Esophagus (tissue), 2 donors: ENCODE data around the gene FYN. TPM values are rescaled to one million over a fixed set of nuclear protein-coding genes. Genes with fewer than 3 reads are reported as not detected.
A peak's percentile ranks its signal among the peaks of the same experiment; 100 is the strongest.
"Not testable (repeated sequence)": the region's sequence is repeated elsewhere in the genome, so short reads cannot be mapped to it uniquely, and the experiment has no call there.

ENCODE experiments used
- H3K27ac ChIP-seq, 2 donors: one replicate each; pipeline ENCODE4 v1.5.1; 2013; ENCODE audit warnings: low read depth in 2 of 2, mild to moderate bottlenecking in 2 of 2, inconsistent platforms in 1 of 2, low read length in 1 of 2, moderate library complexity in 1 of 2
- H3K27me3 ChIP-seq, 2 donors: one replicate each; pipeline ENCODE4 v1.6.1; 2013; ENCODE audit warnings: low read length in 2 of 2, control low read depth in 1 of 2, mild to moderate bottlenecking in 1 of 2; ENCODE audit not compliant: insufficient read depth in 2 of 2, control insufficient read depth in 1 of 2
- H3K36me3 ChIP-seq, 2 donors: one replicate each; pipeline ENCODE4 v1.6.1; 2013; ENCODE audit warnings: low read length in 1 of 2; ENCODE audit not compliant: control insufficient read depth in 2 of 2, insufficient read depth in 2 of 2
- H3K4me1 ChIP-seq, 2 donors: one replicate each; pipeline ENCODE4 v1.6.1; 2013; ENCODE audit warnings: low read length in 1 of 2; ENCODE audit not compliant: control insufficient read depth in 2 of 2, insufficient read depth in 2 of 2
- H3K4me3 ChIP-seq, 2 donors: one replicate each; pipeline ENCODE4 v1.5.1; 2013; ENCODE audit warnings: low read length in 2 of 2, mild to moderate bottlenecking in 2 of 2, low read depth in 1 of 2, moderate library complexity in 1 of 2
- H3K9me3 ChIP-seq, 2 donors: one replicate each; pipeline ENCODE4 v1.6.1; 2013; ENCODE audit warnings: mild to moderate bottlenecking in 2 of 2, low read depth in 1 of 2, low read length in 1 of 2, moderate library complexity in 1 of 2; ENCODE audit not compliant: control insufficient read depth in 2 of 2, insufficient read depth in 1 of 2
- WGBS, 2 donors: extraction: QIAGEN DNeasy Blood & Tissue Kit; methylation state at CpG; one replicate each; pipeline ENCODE4 v1.1.7; 2013; 5-methylcytosine and 5-hydroxymethylcytosine counted together
- polyA plus RNA-seq, 2 donors: library from polyadenylated mRNA; stranded (reverse); fragments of 200-250 nt; gene quantifications; one replicate each; pipeline ENCODE4 v1.2.3, GENCODE V29; 2013
- donor health status: healthy with polysubstance abuse.
- donor health status: Bipolar disorder and iron deficiency.

The FYN gene
- polyA plus RNA-seq, 2 donors: 6.7 to 8.4 TPM

DNA sequence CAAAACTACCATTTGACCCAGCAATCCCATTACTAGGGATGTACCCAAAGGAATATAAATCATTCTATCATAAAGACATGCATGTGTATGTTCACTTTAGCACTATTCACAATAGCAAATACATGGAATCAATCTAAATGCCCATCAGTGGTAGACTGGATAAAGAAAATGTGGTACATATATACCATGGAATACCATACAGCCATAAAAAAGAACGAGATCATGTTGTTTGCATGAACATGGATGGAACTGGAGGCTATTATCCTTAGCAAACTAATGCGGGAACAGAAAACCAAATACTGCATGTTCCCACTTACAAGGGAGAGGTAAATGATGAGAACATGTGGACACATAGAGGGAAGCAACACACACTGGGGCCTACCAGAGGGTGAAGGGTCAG lies 13.5 kb upstream of the FYN start:
- not testable (repeated sequence) for H3K4me3 ChIP-seq, H3K4me1 ChIP-seq, H3K27me3 ChIP-seq, H3K9me3 ChIP-seq, H3K27ac ChIP-seq, H3K36me3 ChIP-seq
- 86 to 90% methylated on average over 2 of the region's 2 CpGs for WGBS, 2 donors

DNA sequence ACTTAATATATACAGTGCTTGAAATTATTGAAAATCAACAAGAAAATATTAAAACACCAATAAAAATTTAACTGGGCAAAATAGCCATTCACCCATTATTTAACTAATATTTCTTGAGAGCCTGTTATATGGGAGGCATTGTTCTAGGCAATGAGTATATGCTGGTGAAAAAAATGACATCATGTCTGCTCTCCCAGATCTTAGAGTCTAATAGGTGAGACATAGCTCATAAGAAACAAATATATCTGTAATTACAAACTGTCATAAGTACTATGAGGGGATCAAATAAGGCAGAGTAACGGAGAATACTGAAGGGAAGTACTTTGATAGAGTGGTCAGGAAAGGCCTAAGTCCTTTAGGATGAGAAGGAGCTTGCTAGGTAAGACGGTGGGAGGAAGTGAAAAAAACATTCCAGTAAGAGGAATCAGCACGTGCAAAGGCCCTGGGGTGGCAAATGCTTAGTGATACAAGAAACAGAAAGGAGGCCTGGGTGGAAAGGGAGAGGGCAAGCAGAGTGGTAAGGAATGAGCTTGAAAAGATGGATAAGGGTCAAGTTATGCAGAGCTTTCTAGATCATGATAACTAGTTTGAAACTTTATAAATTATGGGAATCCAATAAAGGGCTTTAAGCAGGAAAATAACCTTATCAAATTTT lies 12.2 kb upstream of the FYN start:
- Histone ChIP-seq H3K36me3 (no peaks in the 10 kb centered on the region), H3K27me3 (no peaks in the 10 kb centered on the region), H3K4me1 (no peaks in the 10 kb centered on the region), H3K27ac (no peak overlapping the region), H3K9me3 (no peaks in the 10 kb centered on the region), H3K4me3 (no peak overlapping the region)
- 92% methylated on average over 3 of the region's 3 CpGs for WGBS, 2 donors

- no peak overlapping the region for H3K27ac ChIP-seq
- H3K4me1 ChIP-seq: no peaks in the 10 kb centered on the region
- H3K4me3 ChIP-seq: no peak overlapping the region
- H3K9me3 ChIP-seq: no peaks in the 10 kb centered on the region
- WGBS, 2 donors: 94 to 96% methylated on average over 2 of the region's 2 CpGs
- H3K36me3 ChIP-seq: no peaks in the 10 kb centered on the region
- no peaks in the 10 kb centered on the region for H3K27me3 ChIP-seq
Observed at GRCh38 chr6:111884068-111884467, 10.8 kb upstream of the FYN start.

DNA sequence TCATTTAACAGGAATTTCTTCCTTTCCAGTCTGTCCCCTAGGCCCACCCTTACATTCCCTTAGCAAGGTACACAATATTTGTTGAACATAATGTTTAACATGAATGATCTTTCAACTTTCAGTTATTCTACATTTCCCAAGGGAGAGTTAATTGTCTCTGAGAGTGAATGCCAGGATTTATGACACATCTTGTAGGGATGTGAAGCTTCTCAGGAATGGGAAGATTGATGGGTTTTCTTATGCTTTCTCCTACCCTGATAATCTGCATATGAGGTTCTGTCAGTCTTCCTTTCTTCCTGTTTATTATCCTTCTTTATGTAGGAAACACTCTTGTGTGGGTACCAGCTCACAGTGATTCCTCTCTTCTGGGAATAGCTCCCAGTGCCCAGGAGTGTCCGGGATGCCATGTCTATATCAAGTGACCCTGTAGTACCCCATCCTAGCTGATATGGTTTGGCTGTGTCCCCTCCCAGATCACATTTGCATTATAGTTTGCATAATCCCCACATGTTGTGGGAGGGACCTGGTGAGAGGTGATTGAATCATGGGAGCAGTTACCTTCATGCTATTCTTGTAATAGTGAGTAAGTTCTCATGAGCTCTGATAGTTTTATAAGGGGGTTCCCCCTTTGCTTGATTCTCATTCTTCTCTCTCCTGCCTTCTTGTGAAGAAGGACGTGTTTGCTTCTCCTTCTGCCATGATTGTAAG lies 7.1 kb upstream of the FYN start:
- no peaks in the 10 kb centered on the region for H3K4me1 ChIP-seq
- H3K36me3 ChIP-seq: no peaks in the 10 kb centered on the region
- no peaks in the 10 kb centered on the region for H3K27me3 ChIP-seq
- no peaks in the 10 kb centered on the region for H3K9me3 ChIP-seq
- no peak overlapping the region for H3K27ac ChIP-seq
- H3K4me3 ChIP-seq: no peak overlapping the region
- 87 to 92% methylated on average over 2 of the region's 2 CpGs for WGBS, 2 donors

DNA sequence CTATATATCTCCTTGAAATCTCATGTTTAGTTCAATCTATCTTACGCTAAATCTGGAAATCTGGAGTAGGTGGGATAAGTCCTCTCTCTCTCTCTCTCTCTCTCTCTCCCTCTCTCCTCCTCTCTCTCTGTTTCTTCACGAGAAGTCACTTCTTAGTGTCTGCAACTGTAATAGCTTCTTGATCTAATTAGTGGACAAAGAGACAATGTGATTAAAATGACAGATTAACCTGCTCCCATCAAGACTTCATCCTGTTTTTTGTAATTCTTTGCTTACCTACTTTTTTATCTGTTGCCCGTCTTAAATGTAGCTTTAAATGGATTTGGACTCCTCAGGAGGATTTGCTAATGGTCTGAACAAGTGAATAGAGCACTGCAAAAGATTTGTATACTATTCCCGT lies 2.5 kb upstream of the FYN start:
- Histone ChIP-seq H3K9me3 (no peaks in the 10 kb centered on the region), H3K4me3 (no peak overlapping the region), H3K27ac (no peak overlapping the region), H3K27me3 (no peaks in the 10 kb centered on the region), H3K36me3 (no peaks in the 10 kb centered on the region), H3K4me1 (peaks cover 0 to 3% of the 10 kb centered on the region in 2 donors)
- WGBS, 2 donors: 91 to 95% methylated on average over 4 of the region's 4 CpGs

GRCh38 chr6:111874025-111874415 lies 768 bp upstream of the FYN start:
- 7% methylated on average over 8 of the region's 8 CpGs for WGBS, 2 donors
- H3K4me1 ChIP-seq: peaks cover 0 to 3% of the 10 kb centered on the region in 2 donors
- peak overlapping the region in 1 of 2 donors; percentile 67 for H3K4me3 ChIP-seq
- no peaks in the 10 kb centered on the region for H3K36me3 ChIP-seq
- no peaks in the 10 kb centered on the region for H3K27me3 ChIP-seq
- no peak overlapping the region for H3K27ac ChIP-seq
- no peaks in the 10 kb centered on the region for H3K9me3 ChIP-seq

DNA sequence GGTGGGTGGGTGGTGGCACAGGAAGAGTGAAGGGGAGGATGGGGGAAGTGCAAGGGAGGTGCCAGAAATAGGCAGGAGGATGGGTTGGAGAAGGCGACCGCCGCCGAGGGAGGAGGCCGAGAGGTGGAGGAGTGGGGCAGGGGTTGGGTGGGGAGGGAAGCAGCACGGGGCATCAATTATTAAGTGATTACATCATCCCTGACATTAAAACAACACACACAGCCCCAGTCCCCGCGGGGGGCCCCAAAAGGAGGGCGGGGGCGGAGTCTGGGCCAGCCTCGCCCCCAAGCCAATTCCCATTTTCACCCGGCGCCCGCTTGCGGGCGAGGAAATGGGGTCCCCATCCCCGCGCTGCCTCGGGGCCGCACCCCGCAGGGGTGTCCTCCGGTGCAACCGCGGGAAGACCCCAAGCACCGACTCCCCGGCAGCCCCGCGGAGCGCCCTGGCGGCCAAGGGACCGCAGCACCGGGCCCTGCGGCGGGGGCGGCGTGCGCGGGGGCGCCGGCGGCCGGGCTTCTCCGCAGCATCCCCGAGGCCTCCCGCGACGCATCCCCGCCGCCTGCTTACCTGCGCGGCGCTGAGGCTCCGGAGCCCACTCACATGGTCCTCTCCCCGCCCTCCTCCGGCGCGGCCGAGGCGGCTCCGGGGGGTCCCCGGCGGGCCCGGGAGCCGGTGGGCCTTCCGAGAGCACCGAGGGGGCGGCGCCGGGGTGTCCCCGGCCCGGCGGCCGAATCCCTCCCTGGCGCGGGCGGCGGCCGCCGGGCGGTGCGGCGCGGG lies 663 bp downstream of the FYN start:
- Histone ChIP-seq H3K9me3 (no peaks in the 10 kb centered on the region), H3K4me1 (peaks cover 0 to 3% of the 10 kb centered on the region in 2 donors), H3K27me3 (no peaks in the 10 kb centered on the region), H3K36me3 (no peaks in the 10 kb centered on the region), H3K4me3 (peak overlapping the region; percentile 59 to 67), H3K27ac (peak overlapping the region; percentile 81 to 84)
- 1% methylated on average over 27 to 83 of the region's 83 CpGs for WGBS, 2 donors

DNA sequence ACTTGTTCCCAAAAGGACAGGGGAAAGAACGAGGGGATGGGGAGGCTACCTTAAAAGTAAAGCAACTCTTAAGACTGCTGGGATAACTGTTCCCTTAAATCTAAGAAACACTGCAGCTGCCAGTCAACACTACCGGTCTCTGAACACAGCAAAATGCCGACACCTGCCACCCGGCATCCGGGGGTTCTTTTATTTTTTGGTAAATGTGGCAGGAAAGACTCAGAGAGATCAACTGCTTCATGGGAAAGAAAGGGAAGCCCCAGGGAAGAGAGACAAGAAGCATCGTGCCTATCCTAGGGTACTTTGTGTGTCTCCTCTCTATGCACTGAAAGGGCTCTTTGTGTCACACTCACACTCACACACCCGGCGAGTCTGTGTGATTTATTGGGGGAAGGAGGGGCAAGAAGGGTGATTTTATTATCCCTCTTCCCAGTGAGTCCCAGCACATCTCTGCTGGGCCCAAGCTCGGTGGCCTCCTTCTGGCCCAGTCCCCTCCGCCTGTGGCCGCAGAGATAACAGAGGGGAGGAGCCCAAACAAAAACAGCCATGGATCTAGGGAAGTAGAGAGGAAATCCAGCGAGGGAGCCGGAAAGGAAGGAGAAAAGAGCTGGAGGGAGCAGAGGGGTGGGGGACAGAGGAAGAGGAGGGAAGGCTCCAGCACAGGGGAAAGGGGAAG lies 1.4 kb downstream of the FYN start:
- Histone ChIP-seq H3K4me3 (peak overlapping the region; percentile 59 to 67), H3K27me3 (no peaks in the 10 kb centered on the region), H3K36me3 (no peaks in the 10 kb centered on the region), H3K27ac (peak overlapping the region; percentile 67 to 84), H3K4me1 (peaks cover 0 to 3% of the 10 kb centered on the region in 2 donors), H3K9me3 (no peaks in the 10 kb centered on the region)
- 11 to 14% methylated on average over 13 of the region's 13 CpGs for WGBS, 2 donors

DNA sequence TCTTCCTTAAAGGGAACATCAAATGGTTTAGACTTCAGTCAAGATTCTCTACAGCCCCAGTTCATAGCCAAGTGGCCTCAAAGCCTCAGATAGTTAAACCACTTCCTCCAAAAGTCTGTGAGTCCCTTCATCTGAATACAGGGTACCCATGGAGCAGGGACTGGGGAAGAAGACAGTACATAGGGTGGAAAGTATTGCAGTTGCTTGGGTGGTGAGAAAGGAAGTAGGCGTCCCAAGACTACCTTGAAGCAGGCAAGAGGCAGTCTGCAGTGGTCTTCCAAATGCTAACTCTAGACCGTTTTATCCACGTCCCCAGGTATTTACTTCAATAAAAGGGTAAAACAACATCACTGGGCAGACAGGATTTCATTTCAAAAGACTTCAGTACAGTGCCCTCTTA lies 2.0 kb downstream of the FYN start:
- H3K27me3 ChIP-seq: no peaks in the 10 kb centered on the region
- no peaks in the 10 kb centered on the region for H3K36me3 ChIP-seq
- H3K4me1 ChIP-seq: peaks cover 0 to 3% of the 10 kb centered on the region in 2 donors
- peak overlapping the region in 1 of 2 donors; percentile 67 for H3K4me3 ChIP-seq
- WGBS, 2 donors: 51 to 54% methylated on average over 3 of the region's 3 CpGs
- no peak overlapping the region for H3K27ac ChIP-seq
- H3K9me3 ChIP-seq: no peaks in the 10 kb centered on the region
